Panc1 (cell line): ENCODE data around the gene GRPEL2. TPM values are rescaled to one million over a fixed set of nuclear protein-coding genes. Genes with fewer than 3 reads are reported as not detected.

Experiments
- ATAC-seq: fragments of 200-7000 bp; cut with Tn5 transposase; 2 replicates; pipeline ENCODE4 v1.9.1; 2020; ENCODE audit warnings: mild to moderate bottlenecking, moderate library complexity
- BruUV-seq: library from RNA; stranded (reverse); fragments of 400-500 nt; replicated peaks from 2 replicates; lab custom pipeline; 2021; lab: Mats Ljungman, UMichigan
- CTCF ChIA-PET: fragments of 300-600 bp; sonication (Branson Sonifier 250); formaldehyde crosslinking; loops from one replicate; lab custom pipeline; 2022; ENCODE audit warnings: antibody characterized with exemption; lab: Charles Lee
- POLR2A ChIA-PET: fragments of 300-600 bp; sonication (Branson Sonifier 250); formaldehyde crosslinking; loops from one replicate; lab custom pipeline; 2022; ENCODE audit warnings: antibody characterized with exemption; lab: Charles Lee
- DNase-seq: peaks from one replicate; pipeline ENCODE4 v3.0.0-alpha.2; 2010; ENCODE audit warnings: low read depth, low spot score
- H3K27ac ChIP-seq: 2 replicates; pipeline ENCODE4 v1.5.1; 2011; ENCODE audit warnings: mild to moderate bottlenecking, low read length, inconsistent platforms
- H3K27me3 ChIP-seq: fragments of 200-500 bp; sonication (Bioruptor generic); 2 replicates; pipeline ENCODE4 v1.6.0; 2014; ENCODE audit warnings: low read length, inconsistent platforms; ENCODE audit not compliant: control insufficient read depth, insufficient read depth
- H3K36me3 ChIP-seq: fragments of 200-500 bp; sonication (Bioruptor generic); 2 replicates; pipeline ENCODE4 v1.5.1; 2014; ENCODE audit warnings: inconsistent platforms, mild to moderate bottlenecking, low read length, moderate library complexity; ENCODE audit not compliant: control insufficient read depth, insufficient read depth
- H3K4me1 ChIP-seq: 2 replicates; pipeline ENCODE4 v1.5.1; 2011; ENCODE audit warnings: inconsistent platforms, mild to moderate bottlenecking, low read length, moderate library complexity; ENCODE audit not compliant: control insufficient read depth, insufficient read depth
- H3K4me3 ChIP-seq, 2 experiments: 2 replicates each; pipeline ENCODE4 v1.5.1; 2011 to 2012; ENCODE audit warnings: low read depth in 2 of 2, low read length in 2 of 2, mild to moderate bottlenecking in 2 of 2, inconsistent platforms in 1 of 2, moderate library complexity in 1 of 2
- H3K9me3 ChIP-seq: fragments of 200-500 bp; sonication (Bioruptor generic); 2 replicates; pipeline ENCODE4 v1.5.1; 2014; ENCODE audit warnings: low read depth, mild to moderate bottlenecking, inconsistent platforms, low read length, moderate library complexity; ENCODE audit not compliant: control insufficient read depth, insufficient read depth
- POLR2AphosphoS5 ChIP-seq: IDR thresholded peaks from 2 replicates; pipeline ENCODE4 v1.6.1; 2012; ENCODE audit warnings: mild to moderate bottlenecking, low read depth, low read length, moderate library complexity
- SIN3A ChIP-seq: IDR thresholded peaks from 2 replicates; pipeline ENCODE4 v1.6.1; 2012; ENCODE audit warnings: low read depth, mild to moderate bottlenecking, low read length, moderate library complexity, borderline replicate concordance; ENCODE audit not compliant: insufficient read depth
- TCF7L2 ChIP-seq: IDR thresholded peaks from 2 replicates; pipeline ENCODE4 v1.6.1; 2011; ENCODE audit warnings: mild to moderate bottlenecking, low read depth, low read length, inconsistent platforms
- in situ Hi-C: cut with HindIII; loops from 2 replicates; pipeline ENCODE4 v1.10.0; 2016; ENCODE audit warnings: low sequenced_read_pairs, low pct_unique_long_range_greater_than_20kb
- intact Hi-C: fragments of 100-400 bp; cut with micrococcal nuclease; formaldehyde crosslinking; loops from one replicate; pipeline ENCODE4 v1.10.0; 2022; ENCODE audit not compliant: unreplicated experiment
- total RNA-seq: library from RNA; stranded (reverse); gene quantifications from one replicate; pipeline ENCODE4 v1.2.1, GENCODE V29; 2021; ENCODE audit not compliant: unreplicated experiment
- TF ChIP-seq, protein P1 (sequence below), 2 experiments: IDR thresholded peaks; 2 replicates each; pipeline ENCODE4 v1.6.1; 2011 to 2012; ENCODE audit warnings: low read depth in 2 of 2, control low read depth in 1 of 2, low read length in 1 of 2, mild to moderate bottlenecking in 1 of 2, moderate library complexity in 1 of 2; ENCODE audit not compliant: insufficient read depth in 1 of 2
- TF ChIP-seq, protein P2 (sequence below): fragments of 450-650 bp; IDR thresholded peaks from 2 replicates; pipeline ENCODE4 v1.5.1; 2017; ENCODE audit warnings: mild to moderate bottlenecking

GRPEL2 gene
- total RNA-seq, 1 experiment from 2014 or later: 30.1 TPM

DNA sequence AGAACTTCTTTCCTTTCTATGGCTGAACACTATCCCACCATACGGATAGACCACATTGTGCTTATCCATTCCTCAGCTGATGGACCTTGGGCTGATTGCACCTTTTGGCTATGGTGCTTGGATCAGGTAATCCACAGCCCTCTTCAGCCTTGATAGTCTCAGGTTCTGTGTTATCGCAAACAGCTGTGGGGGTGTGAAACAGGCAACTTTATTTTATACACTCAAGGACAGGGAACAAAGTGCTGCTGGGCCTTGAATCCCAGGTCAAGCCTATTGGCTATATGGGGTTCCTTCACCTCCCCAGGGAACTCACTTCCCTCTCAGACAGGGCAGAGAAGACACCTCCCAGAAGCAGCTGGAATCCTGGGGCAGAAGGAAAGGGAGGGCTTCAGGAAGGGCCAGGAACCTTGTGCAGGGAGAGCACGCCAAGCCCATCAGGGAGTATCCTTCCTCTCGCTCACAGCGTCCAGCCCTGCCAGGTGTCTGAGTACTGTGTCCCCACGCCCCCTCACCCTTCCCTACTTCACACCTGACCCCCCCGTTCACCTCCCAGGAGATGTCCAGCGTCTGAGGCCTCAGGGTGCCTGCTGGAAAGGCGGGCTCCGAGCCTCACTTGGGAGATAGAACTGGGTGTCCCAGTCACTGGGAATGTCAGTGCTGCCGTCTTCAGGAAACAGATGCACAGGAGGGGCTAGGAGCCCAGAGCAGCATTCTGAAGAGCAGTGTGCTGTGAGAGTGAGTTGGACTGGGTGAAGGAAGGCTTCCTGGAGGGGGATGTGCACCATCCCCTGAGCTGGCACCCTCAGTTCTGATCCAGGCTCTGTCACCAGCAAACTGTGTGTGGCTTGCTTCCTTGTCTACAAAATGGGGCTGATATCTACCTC is 40.9 kb upstream of the GRPEL2 start:
- H3K36me3 ChIP-seq: no peaks in the 10 kb centered on the region
- H3K27ac ChIP-seq: no peak overlapping the region
- in situ Hi-C loops: no loop called here
- ChIA-PET POLR2A (no interaction called here), CTCF (no interaction called here)
- no peaks in the 10 kb centered on the region for H3K27me3 ChIP-seq
- H3K4me1 ChIP-seq: no peaks in the 10 kb centered on the region
- intact Hi-C loops: no loop called here
- BruUV-seq: no TSS peak
- no peak overlapping the region for H3K4me3 ChIP-seq
- ATAC-seq: no peak
- no peak for TF ChIP-seq SIN3A
- TF ChIP-seq, protein P1, sequence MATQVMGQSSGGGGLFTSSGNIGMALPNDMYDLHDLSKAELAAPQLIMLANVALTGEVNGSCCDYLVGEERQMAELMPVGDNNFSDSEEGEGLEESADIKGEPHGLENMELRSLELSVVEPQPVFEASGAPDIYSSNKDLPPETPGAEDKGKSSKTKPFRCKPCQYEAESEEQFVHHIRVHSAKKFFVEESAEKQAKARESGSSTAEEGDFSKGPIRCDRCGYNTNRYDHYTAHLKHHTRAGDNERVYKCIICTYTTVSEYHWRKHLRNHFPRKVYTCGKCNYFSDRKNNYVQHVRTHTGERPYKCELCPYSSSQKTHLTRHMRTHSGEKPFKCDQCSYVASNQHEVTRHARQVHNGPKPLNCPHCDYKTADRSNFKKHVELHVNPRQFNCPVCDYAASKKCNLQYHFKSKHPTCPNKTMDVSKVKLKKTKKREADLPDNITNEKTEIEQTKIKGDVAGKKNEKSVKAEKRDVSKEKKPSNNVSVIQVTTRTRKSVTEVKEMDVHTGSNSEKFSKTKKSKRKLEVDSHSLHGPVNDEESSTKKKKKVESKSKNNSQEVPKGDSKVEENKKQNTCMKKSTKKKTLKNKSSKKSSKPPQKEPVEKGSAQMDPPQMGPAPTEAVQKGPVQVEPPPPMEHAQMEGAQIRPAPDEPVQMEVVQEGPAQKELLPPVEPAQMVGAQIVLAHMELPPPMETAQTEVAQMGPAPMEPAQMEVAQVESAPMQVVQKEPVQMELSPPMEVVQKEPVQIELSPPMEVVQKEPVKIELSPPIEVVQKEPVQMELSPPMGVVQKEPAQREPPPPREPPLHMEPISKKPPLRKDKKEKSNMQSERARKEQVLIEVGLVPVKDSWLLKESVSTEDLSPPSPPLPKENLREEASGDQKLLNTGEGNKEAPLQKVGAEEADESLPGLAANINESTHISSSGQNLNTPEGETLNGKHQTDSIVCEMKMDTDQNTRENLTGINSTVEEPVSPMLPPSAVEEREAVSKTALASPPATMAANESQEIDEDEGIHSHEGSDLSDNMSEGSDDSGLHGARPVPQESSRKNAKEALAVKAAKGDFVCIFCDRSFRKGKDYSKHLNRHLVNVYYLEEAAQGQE (IDR thresholded peaks at IDR 0.05; ENCODE audit: insufficient read depth in 1 of 2, low read depth in 2 of 2, low read length in 1 of 2): no peak
- no peaks in the 10 kb centered on the region for H3K9me3 ChIP-seq
- no peak for DNase-seq

DNA sequence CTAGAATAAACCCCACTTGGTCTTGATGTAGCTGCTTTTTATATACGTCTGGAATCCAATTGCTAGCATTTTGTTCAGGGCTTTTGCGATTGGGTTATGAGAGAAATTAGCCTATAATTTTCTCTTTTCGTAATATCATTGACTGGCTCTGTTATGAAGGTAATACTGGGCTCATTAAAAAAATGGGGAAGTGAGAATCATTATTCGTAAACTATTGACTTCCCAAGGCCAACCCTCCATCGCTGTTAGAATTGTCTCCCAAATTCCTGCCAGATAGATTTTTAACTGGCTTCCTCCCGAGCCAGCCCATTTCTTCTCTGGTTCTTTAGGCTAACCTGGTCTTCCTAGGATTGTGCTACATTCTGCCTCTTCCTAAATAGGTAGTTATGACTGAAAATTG is 35.9 kb upstream of the GRPEL2 start:
- no TSS peak for BruUV-seq

More for the DNA sequence above, 35.9 kb upstream of the GRPEL2 start:
- in situ Hi-C loops (no loop called here), intact Hi-C loops (no loop called here)
- Histone ChIP-seq H3K27me3 (no peaks in the 10 kb centered on the region), H3K36me3 (no peaks in the 10 kb centered on the region), H3K4me1 (no peaks in the 10 kb centered on the region; the same call in 1 of the 2 replicates), H3K9me3 (no peaks in the 10 kb centered on the region), H3K27ac (no peak overlapping the region), H3K4me3 (no peak overlapping the region)
- ATAC-seq: no peak
- POLR2A ChIA-PET: no interaction called here
- CTCF ChIA-PET: no interaction called here
- TF ChIP-seq POLR2AphosphoS5 (no peak), TCF7L2 (no peak), SIN3A (no peak)
- TF ChIP-seq, protein P1 (IDR thresholded peaks at IDR 0.05; ENCODE audit: insufficient read depth in 1 of 2, low read depth in 2 of 2, low read length in 1 of 2): no peak
- TF ChIP-seq, protein P2, sequence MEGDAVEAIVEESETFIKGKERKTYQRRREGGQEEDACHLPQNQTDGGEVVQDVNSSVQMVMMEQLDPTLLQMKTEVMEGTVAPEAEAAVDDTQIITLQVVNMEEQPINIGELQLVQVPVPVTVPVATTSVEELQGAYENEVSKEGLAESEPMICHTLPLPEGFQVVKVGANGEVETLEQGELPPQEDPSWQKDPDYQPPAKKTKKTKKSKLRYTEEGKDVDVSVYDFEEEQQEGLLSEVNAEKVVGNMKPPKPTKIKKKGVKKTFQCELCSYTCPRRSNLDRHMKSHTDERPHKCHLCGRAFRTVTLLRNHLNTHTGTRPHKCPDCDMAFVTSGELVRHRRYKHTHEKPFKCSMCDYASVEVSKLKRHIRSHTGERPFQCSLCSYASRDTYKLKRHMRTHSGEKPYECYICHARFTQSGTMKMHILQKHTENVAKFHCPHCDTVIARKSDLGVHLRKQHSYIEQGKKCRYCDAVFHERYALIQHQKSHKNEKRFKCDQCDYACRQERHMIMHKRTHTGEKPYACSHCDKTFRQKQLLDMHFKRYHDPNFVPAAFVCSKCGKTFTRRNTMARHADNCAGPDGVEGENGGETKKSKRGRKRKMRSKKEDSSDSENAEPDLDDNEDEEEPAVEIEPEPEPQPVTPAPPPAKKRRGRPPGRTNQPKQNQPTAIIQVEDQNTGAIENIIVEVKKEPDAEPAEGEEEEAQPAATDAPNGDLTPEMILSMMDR: no peak
- DNase-seq: no peak
